Tibial nerve (tissue), 4 donors: ENCODE results near the gene LCE2C. TPM values are rescaled to one million over a fixed set of nuclear protein-coding genes. Genes with fewer than 3 reads are reported as not detected.
"Not testable (repeated sequence)": the region's sequence is repeated elsewhere in the genome, so short reads cannot be mapped to it uniquely, and the experiment has no call there.

Source experiments
- DNase-seq, 2 donors: peaks; one replicate each; pipeline ENCODE4 v3.0.0-alpha.2; 2019; ENCODE audit warnings: low spot score in 2 of 2
- H3K27ac ChIP-seq, 4 donors: fragments of 200-600 bp; sonication (generic) in 3 of 4; one replicate each; pipeline ENCODE4 v1.5.1; 2017 to 2019; ENCODE audit warnings: mild to moderate bottlenecking in 1 of 4
- H3K27me3 ChIP-seq, 2 donors: fragments of 200-600 bp; sonication (generic) in 1 of 2; one replicate each; pipeline versions ENCODE4 v1.5.1 to v1.6.0; 2017 to 2019
- H3K36me3 ChIP-seq, 3 donors: fragments of 200-600 bp; sonication (generic); one replicate each; pipeline ENCODE4 v1.5.1; 2018 to 2019
- H3K4me1 ChIP-seq, 4 donors: fragments of 200-600 bp; sonication (generic) in 3 of 4; one replicate each; pipeline ENCODE4 v1.5.1; 2017 to 2019
- H3K4me3 ChIP-seq, 4 donors: fragments of 200-600 bp; sonication (generic) in 3 of 4; one replicate each; pipeline ENCODE4 v1.5.1; 2017 to 2019; ENCODE audit warnings: mild to moderate bottlenecking in 1 of 4, moderate library complexity in 1 of 4
- H3K9me3 ChIP-seq, 4 donors: fragments of 200-600 bp; sonication (generic) in 3 of 4; one replicate each; pipeline ENCODE4 v1.5.1; 2017 to 2019
- EP300 ChIP-seq, 2 donors: sonication (generic); formaldehyde crosslinking; IDR thresholded peaks; one replicate each; pipeline ENCODE4 v1.6.1; 2017; ENCODE audit warnings: antibody characterized with exemption in 2 of 2, mild to moderate bottlenecking in 1 of 2
- POLR2A ChIP-seq, 2 donors: fragments of 450-650 bp; IDR thresholded peaks; one replicate each; pipeline ENCODE4 v1.6.1; 2017; ENCODE audit warnings: antibody characterized with exemption in 2 of 2, mild to moderate bottlenecking in 2 of 2, moderate library complexity in 2 of 2
- WGBS, 2 donors: methylation state at CpG; one replicate each; pipeline ENCODE4 v1.1.5; 2018; 5-methylcytosine and 5-hydroxymethylcytosine counted together
- total RNA-seq, 4 donors: library from RNA; depleted of rRNA; stranded (reverse); fragments of >200 nt; gene quantifications; one replicate each; pipeline ENCODE4 v1.1.0, GENCODE V29; 2016
- TF ChIP-seq, protein P1 (sequence below), 5 experiments: fragments of 200-600 bp in 3 of 5; fragments of 450-650 bp in 2 of 5; sonication (generic) in 3 of 5; IDR thresholded peaks; one replicate each; pipeline ENCODE4 v1.5.1; 2016 to 2019; ENCODE audit warnings: antibody characterized with exemption in 5 of 5, mild to moderate bottlenecking in 3 of 5, moderate library complexity in 2 of 5

LCE2C gene
- total RNA-seq, 4 donors from 2014 or later: not detected

DNA sequence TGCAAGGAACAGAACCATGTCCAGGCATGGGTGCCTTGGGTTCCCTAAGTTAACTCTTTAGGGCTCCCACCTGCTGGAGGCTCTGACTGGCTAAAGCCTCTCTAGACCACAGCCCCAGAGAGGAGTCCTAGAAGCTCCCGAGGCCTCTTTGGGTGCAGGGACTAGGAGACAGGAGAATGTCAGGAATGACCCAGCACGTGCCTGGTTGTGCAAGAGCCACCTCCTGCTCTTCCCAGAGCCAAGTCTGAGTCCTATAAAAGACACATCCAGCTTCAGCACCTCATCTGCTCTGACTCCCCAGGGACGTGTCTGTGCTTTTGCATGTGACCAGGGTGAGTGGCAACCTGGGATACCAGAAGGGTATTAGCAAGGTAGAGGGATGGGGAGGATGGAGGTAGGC lies 12.0 kb upstream of the LCE2C start, which contains the start of gene LCE2D:
Gene LCE2D (plus strand): TSS at position 283 of the 400 bp plus-strand sequence. CDS start 726 bp downstream, outside the sequence.
- Histone ChIP-seq H3K4me3 (no peak within 1 kb of the TSS), H3K9me3 (no peaks in the 10 kb centered on the region), H3K36me3 (no peaks in the 10 kb centered on the region), H3K27me3 (no peaks in the 10 kb centered on the region), H3K4me1 (no peaks in the 10 kb centered on the region), H3K27ac (no peak within 1 kb of the TSS)
- no peak for TF ChIP-seq POLR2A (IDR thresholded peaks at IDR 0.05)
- TF ChIP-seq EP300 (IDR thresholded peaks at IDR 0.05): no peak
- TF ChIP-seq, protein P1, sequence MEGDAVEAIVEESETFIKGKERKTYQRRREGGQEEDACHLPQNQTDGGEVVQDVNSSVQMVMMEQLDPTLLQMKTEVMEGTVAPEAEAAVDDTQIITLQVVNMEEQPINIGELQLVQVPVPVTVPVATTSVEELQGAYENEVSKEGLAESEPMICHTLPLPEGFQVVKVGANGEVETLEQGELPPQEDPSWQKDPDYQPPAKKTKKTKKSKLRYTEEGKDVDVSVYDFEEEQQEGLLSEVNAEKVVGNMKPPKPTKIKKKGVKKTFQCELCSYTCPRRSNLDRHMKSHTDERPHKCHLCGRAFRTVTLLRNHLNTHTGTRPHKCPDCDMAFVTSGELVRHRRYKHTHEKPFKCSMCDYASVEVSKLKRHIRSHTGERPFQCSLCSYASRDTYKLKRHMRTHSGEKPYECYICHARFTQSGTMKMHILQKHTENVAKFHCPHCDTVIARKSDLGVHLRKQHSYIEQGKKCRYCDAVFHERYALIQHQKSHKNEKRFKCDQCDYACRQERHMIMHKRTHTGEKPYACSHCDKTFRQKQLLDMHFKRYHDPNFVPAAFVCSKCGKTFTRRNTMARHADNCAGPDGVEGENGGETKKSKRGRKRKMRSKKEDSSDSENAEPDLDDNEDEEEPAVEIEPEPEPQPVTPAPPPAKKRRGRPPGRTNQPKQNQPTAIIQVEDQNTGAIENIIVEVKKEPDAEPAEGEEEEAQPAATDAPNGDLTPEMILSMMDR (IDR thresholded peaks at IDR 0.05): no peak
- no peak for DNase-seq
- WGBS, 2 donors: 69 to 76% methylated on average over 3 of the region's 3 CpGs

DNA sequence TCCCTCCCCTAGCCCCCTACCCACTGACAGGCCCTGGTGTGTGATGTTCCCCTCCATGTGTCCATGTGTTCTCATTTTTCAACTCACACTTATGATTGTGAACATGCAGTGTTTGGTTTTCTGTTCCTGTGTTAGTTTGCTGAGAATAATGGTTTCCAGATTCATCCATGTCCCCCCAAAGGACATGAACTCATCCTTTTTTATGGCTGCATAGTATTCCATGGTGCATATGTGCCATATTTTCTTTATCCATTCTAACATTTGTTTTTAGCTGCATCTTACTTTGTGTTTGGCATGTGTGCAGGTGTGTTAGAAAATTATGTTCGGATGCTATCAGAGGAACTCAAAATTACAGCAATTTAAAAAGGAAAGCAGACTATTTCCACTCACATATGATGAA lies 8.9 kb upstream of the LCE2C start:
- H3K9me3 ChIP-seq, H3K27ac ChIP-seq, H3K4me1 ChIP-seq, H3K36me3 ChIP-seq, DNase-seq, H3K4me3 ChIP-seq, H3K27me3 ChIP-seq: not testable (repeated sequence)
- 86 to 92% methylated on average over 1 of the region's 1 CpG for WGBS, 2 donors

DNA sequence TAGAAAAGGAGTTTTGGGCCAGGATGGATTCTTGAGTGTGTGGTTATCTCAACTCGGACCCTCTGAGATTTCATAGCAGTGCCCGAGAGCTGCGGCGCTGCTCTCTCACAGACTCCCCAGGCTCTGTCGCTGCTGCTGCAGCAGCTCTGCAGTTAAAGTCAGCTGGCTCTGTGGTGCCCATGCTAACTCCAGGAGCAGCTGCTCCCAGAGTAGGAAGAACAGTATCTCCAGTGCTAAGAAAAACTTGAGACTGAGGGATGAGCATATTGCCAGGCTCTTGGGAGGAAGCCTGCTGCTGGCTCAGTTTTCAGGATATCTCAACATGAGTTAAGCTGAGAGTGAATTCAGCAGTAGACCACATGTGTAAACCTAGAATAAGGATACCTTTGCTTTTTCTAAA lies 7.4 kb upstream of the LCE2C start:
- TF ChIP-seq EP300 (IDR thresholded peaks at IDR 0.05) (no peak), POLR2A (IDR thresholded peaks at IDR 0.05) (no peak)
- TF ChIP-seq, protein P1 (IDR thresholded peaks at IDR 0.05): no peak
- H3K9me3 ChIP-seq: no peaks in the 10 kb centered on the region
- no peaks in the 10 kb centered on the region for H3K27me3 ChIP-seq
- H3K36me3 ChIP-seq: no peaks in the 10 kb centered on the region
- WGBS, 2 donors: 88 to 93% methylated on average over 5 of the region's 5 CpGs
- no peak for DNase-seq
- no peak overlapping the region for H3K27ac ChIP-seq
- no peaks in the 10 kb centered on the region for H3K4me1 ChIP-seq
- H3K4me3 ChIP-seq: no peak overlapping the region

DNA sequence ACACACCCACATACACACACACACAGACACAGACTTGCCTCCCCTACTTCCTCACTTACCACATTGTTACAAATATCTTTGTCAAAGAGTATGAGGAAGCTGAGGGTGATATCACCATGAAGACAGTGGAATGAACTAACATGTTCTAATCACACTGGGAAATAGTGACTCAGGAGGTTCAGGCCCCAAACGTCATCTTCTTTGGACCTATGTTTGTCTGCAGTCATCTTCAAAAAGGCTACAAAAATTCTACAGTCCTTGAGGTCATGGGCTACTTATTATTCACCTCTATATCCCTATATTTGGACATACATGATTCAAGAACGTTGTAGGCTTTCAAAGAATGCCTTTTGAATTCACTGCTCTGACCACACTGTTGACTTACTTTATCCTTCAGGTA lies 2.1 kb upstream of the LCE2C start:
- no peaks in the 10 kb centered on the region for H3K4me1 ChIP-seq
- 38 to 55% methylated on average over 2 of the region's 2 CpGs for WGBS, 2 donors
- H3K27ac ChIP-seq: no peak overlapping the region
- no peak for DNase-seq
- no peaks in the 10 kb centered on the region for H3K27me3 ChIP-seq
- no peaks in the 10 kb centered on the region for H3K36me3 ChIP-seq
- H3K9me3 ChIP-seq: no peaks in the 10 kb centered on the region
- no peak overlapping the region for H3K4me3 ChIP-seq
- TF ChIP-seq, protein P1 (IDR thresholded peaks at IDR 0.05): no peak
- TF ChIP-seq POLR2A (IDR thresholded peaks at IDR 0.05) (no peak), EP300 (IDR thresholded peaks at IDR 0.05) (no peak)

DNA sequence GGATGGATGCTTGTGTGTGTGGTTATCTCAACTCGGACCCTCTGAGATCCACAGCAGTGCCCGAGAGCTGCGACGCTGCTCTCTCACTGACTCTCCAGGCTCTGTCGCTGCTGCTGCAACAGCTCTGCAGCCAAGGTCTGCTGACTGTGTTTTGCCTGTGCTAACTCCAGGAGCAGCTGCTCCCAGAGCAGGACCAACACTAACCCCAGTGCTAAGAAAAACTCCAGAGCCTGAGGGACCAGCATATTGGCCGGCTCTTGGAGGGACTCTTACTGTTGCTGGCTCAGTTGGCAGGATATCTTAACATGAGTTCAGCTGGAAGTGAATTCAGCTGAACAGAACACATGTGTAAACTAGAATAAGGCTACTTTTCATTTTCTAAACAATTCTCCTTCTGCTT lies 4.4 kb downstream of the LCE2C start:
- H3K27ac ChIP-seq: no peak overlapping the region
- H3K4me1 ChIP-seq: no peaks in the 10 kb centered on the region
- 78 to 84% methylated on average over 6 of the region's 6 CpGs for WGBS, 2 donors
- H3K27me3 ChIP-seq: no peaks in the 10 kb centered on the region
- no peak for DNase-seq
- TF ChIP-seq, protein P1 (IDR thresholded peaks at IDR 0.05): no peak
- no peak for TF ChIP-seq EP300 (IDR thresholded peaks at IDR 0.05)
- TF ChIP-seq POLR2A (IDR thresholded peaks at IDR 0.05): no peak
- H3K4me3 ChIP-seq: no peak overlapping the region
- no peaks in the 10 kb centered on the region for H3K36me3 ChIP-seq
- no peaks in the 10 kb centered on the region for H3K9me3 ChIP-seq

DNA sequence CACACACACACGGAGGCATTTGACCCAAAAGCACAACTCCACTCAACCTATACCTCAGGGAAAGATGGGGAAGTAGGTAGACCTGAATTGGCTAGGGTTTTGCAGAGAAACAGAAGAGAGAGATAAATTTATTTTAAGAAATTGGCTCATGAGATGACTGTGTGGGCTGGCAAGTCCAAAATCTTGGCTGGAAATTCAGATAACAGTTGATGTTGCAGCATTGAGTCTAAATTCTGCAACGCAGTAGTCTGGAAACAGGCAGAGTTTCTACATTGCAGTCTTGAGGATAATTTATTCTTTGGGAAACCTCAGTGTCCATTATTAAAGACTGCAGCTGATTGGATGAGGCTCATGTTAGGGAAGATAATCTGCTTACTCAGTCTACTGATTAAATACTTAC lies 6.5 kb downstream of the LCE2C start:
- Histone ChIP-seq H3K4me1 (no peaks in the 10 kb centered on the region), H3K27me3 (no peaks in the 10 kb centered on the region), H3K27ac (no peak overlapping the region), H3K9me3 (no peaks in the 10 kb centered on the region), H3K36me3 (no peaks in the 10 kb centered on the region), H3K4me3 (no peak overlapping the region)
- WGBS, 2 donors: 59 to 61% methylated on average over 2 of the region's 2 CpGs
- no peak for TF ChIP-seq EP300 (IDR thresholded peaks at IDR 0.05)
- no peak for DNase-seq
